ENCODE measurements around the gene CLEC16A. TPM values are rescaled to one million over a fixed set of nuclear protein-coding genes. Genes with fewer than 3 reads are reported as not detected.

CLEC16A gene
- polyA plus RNA-seq, 1 experiment, result 11.9 TPM

- no peaks in the 10 kb centered on the region for H3K27me3 ChIP-seq (ENCODE audit: control insufficient read depth, insufficient read depth, low read length)
- H3K4me3 ChIP-seq (ENCODE audit: low read depth, low read length), result no peak overlapping the region
- no peak for DNase-seq (ENCODE audit: low read depth, low spot score)
- no peak for TF ChIP-seq CTCF (IDR thresholded peaks at IDR 0.05; ENCODE audit: low read depth, low read length)
- H3K27ac ChIP-seq (ENCODE audit: low read depth, low read length), result peak overlapping the region; percentile 58
- ChIA-PET POLR2A (interaction anchor here (0.5 to 1.3 kb wide), 6 partner anchors 25 to 221 kb away, joined by 3 to 8 read pairs (median 3); partner anchors contain the start of gene SOCS1), CTCF (interaction anchor here (1.0 to 1.6 kb wide), 2 partner anchors 15 to 221 kb away, joined by 4 read pairs; partner anchors contain the start of gene SOCS1)
- no peaks in the 10 kb centered on the region for H3K9me3 ChIP-seq (ENCODE audit: control insufficient read depth, insufficient read depth, low read length)
Observed at GRCh38 chr16:11034481-11034931, 90.1 kb downstream of the CLEC16A start.

DNA sequence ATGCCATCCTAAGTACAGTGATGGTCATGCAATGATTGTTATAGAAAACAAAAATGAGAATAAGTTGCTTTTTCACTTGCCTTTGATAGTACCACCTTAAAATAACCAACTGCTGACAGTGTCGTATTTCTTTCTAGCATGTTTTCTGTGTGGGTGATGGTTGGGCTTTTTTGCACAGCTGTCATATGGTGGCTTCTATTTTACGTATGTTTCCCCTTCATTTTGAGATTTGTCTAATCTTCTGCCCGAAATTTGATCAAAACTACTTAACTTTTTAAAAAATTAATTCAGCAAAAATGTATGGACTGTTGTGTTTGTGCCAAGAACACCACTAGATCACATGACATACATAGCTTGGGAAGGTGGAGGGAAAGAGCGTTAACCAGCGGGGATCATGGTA lies 90.7 kb downstream of the CLEC16A start:
- ChIA-PET POLR2A (interaction anchor here (0.5 to 1.1 kb wide), 3 partner anchors 25 to 66 kb away, joined by 3 to 4 read pairs (median 3); no protein-coding TSS in a partner anchor), CTCF (interaction anchor here (1.6 kb wide), 1 partner anchor 220 kb away, joined by 4 read pairs; the partner anchor contains the start of gene SOCS1)
- no peaks in the 10 kb centered on the region for H3K27me3 ChIP-seq (ENCODE audit: control insufficient read depth, insufficient read depth, low read length)
- no peak for TF ChIP-seq CTCF (IDR thresholded peaks at IDR 0.05; ENCODE audit: low read depth, low read length)
- H3K27ac ChIP-seq (ENCODE audit: low read depth, low read length), result no peak overlapping the region
- no peak overlapping the region for H3K4me3 ChIP-seq (ENCODE audit: low read depth, low read length)
- DNase-seq (ENCODE audit: low read depth, low spot score), result no peak
- no peaks in the 10 kb centered on the region for H3K9me3 ChIP-seq (ENCODE audit: control insufficient read depth, insufficient read depth, low read length)

- Histone ChIP-seq H3K27ac (ENCODE audit: low read depth, low read length) (no peak overlapping the region), H3K9me3 (ENCODE audit: control insufficient read depth, insufficient read depth, low read length) (no peaks in the 10 kb centered on the region), H3K27me3 (ENCODE audit: control insufficient read depth, insufficient read depth, low read length) (no peaks in the 10 kb centered on the region), H3K4me3 (ENCODE audit: low read depth, low read length) (no peak overlapping the region)
- TF ChIP-seq CTCF (IDR thresholded peaks at IDR 0.05; ENCODE audit: low read depth, low read length), result no peak
- POLR2A ChIA-PET, result interaction anchor here (1.1 kb wide), 1 partner anchor 219 kb away, joined by 6 read pairs; no protein-coding TSS in a partner anchor
- CTCF ChIA-PET, result interaction anchor here (0.6 kb wide), 1 partner anchor 13 kb away, joined by 5 read pairs; no protein-coding TSS in a partner anchor
- no peak for DNase-seq (ENCODE audit: low read depth, low spot score)
Observed at GRCh38 chr16:11036040-11036439, 91.7 kb downstream of the CLEC16A start.

DNA sequence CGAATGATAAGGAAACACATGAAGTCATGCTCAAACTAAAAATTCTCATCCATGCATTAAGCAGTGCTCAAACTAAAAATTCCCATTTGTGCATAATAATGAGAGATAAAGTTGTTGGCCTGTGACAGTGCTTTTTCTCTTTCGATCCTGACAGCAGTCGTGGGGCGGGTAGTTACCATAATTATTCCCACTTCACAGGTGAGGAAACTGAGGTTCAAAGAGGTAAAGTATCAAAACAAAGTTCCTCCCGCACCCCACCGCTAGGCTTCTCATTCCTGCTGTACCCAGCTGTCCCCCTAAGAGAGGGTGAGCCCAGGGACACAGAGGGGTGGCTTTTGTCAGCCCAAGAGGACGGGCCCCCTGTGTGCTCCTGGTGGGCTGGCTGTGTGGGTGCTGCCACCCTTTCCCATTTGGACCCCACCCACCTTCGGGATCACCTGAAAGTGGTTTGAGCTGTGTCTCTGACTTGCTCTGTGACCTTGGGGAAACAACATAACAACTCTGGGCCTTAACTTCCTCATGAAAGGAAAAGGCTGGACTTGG lies 92.6 kb downstream of the CLEC16A start:
- no peaks in the 10 kb centered on the region for H3K27me3 ChIP-seq (ENCODE audit: control insufficient read depth, insufficient read depth, low read length)
- no peak overlapping the region for H3K27ac ChIP-seq (ENCODE audit: low read depth, low read length)
- no peak for DNase-seq (ENCODE audit: low read depth, low spot score)
- POLR2A ChIA-PET, result no interaction called here
- no peak for TF ChIP-seq CTCF (IDR thresholded peaks at IDR 0.05; ENCODE audit: low read depth, low read length)
- H3K9me3 ChIP-seq (ENCODE audit: control insufficient read depth, insufficient read depth, low read length), result no peaks in the 10 kb centered on the region
- CTCF ChIA-PET, result no interaction called here
- H3K4me3 ChIP-seq (ENCODE audit: low read depth, low read length), result no peak overlapping the region

DNA sequence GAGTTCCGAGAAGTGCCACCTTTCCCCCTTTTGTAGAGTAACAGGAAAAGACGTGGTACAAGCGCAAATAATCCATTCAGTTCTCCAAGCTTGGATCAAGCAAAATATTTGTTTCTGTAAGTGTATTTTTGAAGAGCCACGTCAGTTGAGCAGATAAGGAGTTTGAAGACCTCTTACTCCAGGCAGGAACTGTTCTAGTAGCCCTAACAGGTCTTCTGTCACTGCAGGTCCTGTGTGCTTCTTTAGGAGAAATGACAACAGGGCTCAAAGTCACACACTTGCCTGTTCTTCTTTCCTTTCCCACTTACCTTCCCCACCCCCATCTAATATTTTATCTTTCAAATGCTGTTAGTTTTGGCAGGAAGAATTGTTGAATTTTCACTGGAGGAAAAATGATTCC lies 93.9 kb downstream of the CLEC16A start:
- TF ChIP-seq CTCF (IDR thresholded peaks at IDR 0.05; ENCODE audit: low read depth, low read length), result no peak
- no peaks in the 10 kb centered on the region for H3K27me3 ChIP-seq (ENCODE audit: control insufficient read depth, insufficient read depth, low read length)
- CTCF ChIA-PET, result interaction anchor here (0.6 kb wide), 1 partner anchor 67 kb away, joined by 3 read pairs; no protein-coding TSS in a partner anchor

More for the DNA sequence above, 93.9 kb downstream of the CLEC16A start:
- Histone ChIP-seq H3K9me3 (ENCODE audit: control insufficient read depth, insufficient read depth, low read length) (no peaks in the 10 kb centered on the region), H3K4me3 (ENCODE audit: low read depth, low read length) (no peak overlapping the region), H3K27ac (ENCODE audit: low read depth, low read length) (no peak overlapping the region)
- no peak for DNase-seq (ENCODE audit: low read depth, low spot score)
- POLR2A ChIA-PET, result no interaction called here
